NB4 (cell line): ENCODE results near the gene SPACA7.

ENCODE experiments used
- DNase-seq: peaks from one replicate; pipeline ENCODE4 v3.0.0; 2010; ENCODE audit warnings: low read depth
- H3K4me3 ChIP-seq: one replicate; pipeline ENCODE4 v1.5.1; 2011; ENCODE audit warnings: mild to moderate bottlenecking, low read depth, low read length, moderate library complexity
- MYC ChIP-seq: IDR thresholded peaks from 2 replicates; pipeline ENCODE4 v1.6.1; 2011; ENCODE audit warnings: low read depth, low read length
- POLR2A ChIP-seq: IDR thresholded peaks from 2 replicates; pipeline ENCODE4 v1.6.1; 2011; ENCODE audit warnings: mild to moderate bottlenecking; ENCODE audit not compliant: insufficient read length; ENCODE audit errors: extremely low read depth
- TF ChIP-seq, protein P1 (sequence below): IDR thresholded peaks from 2 replicates; pipeline ENCODE4 v1.6.1; 2011; ENCODE audit warnings: low read depth, low read length
- TF ChIP-seq, protein P2 (sequence below): IDR thresholded peaks from one replicate; pipeline ENCODE4 v1.5.1; 2012; ENCODE audit warnings: low read depth, low read length

Gene SPACA7

DNA sequence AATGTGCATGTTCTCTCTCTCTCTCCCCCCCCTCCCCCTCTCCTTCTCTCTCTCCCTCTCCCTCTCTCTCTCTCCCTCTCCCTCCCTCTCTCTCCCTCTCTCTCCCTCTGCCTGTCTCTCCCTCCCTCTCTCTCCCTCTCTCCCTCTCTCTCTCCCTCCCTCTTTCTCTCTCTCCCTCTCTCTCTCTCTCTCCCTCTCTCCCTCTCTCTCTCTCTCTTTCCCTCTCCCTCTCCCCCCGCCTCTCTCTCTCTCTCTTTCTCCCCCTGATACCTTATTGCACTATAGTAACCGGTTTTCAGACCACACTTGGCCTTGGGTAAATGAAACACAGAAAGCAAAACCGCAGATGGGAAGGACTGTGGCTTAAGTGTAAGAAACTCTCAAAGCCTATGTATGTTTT is 34.7 kb upstream of the SPACA7 start:
- H3K4me3 ChIP-seq: no peak overlapping the region
- DNase-seq: no peak
- TF ChIP-seq, protein P1, sequence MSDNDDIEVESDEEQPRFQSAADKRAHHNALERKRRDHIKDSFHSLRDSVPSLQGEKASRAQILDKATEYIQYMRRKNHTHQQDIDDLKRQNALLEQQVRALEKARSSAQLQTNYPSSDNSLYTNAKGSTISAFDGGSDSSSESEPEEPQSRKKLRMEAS: no peak
- TF ChIP-seq MYC (no peak), POLR2A (no peak)
- TF ChIP-seq, protein P2, sequence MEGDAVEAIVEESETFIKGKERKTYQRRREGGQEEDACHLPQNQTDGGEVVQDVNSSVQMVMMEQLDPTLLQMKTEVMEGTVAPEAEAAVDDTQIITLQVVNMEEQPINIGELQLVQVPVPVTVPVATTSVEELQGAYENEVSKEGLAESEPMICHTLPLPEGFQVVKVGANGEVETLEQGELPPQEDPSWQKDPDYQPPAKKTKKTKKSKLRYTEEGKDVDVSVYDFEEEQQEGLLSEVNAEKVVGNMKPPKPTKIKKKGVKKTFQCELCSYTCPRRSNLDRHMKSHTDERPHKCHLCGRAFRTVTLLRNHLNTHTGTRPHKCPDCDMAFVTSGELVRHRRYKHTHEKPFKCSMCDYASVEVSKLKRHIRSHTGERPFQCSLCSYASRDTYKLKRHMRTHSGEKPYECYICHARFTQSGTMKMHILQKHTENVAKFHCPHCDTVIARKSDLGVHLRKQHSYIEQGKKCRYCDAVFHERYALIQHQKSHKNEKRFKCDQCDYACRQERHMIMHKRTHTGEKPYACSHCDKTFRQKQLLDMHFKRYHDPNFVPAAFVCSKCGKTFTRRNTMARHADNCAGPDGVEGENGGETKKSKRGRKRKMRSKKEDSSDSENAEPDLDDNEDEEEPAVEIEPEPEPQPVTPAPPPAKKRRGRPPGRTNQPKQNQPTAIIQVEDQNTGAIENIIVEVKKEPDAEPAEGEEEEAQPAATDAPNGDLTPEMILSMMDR: no peak

DNA sequence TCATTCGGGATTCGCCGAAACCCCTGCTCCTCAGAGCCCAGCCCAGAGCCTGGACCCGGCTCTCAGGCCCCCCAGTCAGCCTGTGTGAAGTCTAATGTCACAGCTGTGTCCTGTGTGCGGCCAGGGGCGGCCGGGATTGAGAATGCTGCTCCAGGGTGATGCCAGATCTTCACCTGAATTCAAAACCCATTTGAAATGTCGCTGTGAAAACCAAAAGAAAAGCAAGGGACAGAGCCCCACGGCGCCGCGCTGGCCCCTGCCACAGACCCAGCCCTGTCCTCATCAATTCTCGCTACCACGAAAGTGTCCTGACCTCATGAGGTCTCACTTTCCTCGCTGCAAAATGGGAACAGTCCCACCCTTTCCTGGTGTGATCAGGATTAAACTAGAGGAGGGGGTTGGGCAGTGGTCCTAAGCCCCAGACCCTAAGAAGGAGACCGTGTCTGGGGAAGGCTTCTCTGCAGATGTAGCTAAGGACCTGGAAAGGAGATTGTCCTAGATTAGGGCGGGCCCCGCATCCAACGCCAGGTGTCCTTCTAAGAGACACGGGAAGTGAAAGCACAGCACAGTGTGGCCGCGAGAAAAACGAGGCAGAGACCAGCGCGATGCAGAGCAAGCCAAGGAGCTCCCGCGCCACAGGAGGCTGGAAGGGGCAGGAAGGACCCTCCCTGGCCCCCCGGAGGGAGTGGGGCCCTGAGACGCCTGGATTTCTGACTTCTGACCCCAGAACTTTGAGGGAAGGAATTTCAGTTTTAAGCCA is 34.0 kb upstream of the SPACA7 start:
- H3K4me3 ChIP-seq: no peak overlapping the region
- no peak for TF ChIP-seq POLR2A
- TF ChIP-seq MYC: no peak
- TF ChIP-seq, protein P1: no peak
- TF ChIP-seq, protein P2: no peak
- no peak for DNase-seq

DNA sequence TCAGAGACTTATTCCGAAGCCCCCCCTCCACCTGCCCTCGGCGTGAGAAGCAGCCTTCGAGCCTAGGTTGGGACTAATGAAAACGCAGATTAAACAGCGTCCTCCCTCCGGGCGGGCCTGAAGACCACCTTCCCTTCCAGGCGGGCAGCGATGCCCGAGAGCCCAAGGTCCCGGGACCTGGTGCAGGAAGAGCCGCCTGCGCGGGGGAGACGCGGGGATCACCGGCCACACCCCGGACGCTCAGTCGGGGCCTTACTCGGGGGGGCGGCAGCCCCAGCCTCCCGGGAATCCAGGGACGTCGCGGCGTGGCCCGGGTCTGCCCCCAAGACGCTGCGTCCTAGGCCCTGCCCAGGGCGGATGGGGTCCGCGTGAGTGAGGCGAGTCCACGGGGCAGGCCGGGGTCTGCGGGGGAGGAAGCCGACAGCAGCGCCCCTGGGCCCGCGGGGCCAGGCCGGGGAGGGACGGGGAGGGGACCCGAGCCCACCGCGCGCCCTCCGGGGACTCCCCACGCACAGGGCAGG is 33.3 kb upstream of the SPACA7 start:
- H3K4me3 ChIP-seq: no peak overlapping the region

DNA sequence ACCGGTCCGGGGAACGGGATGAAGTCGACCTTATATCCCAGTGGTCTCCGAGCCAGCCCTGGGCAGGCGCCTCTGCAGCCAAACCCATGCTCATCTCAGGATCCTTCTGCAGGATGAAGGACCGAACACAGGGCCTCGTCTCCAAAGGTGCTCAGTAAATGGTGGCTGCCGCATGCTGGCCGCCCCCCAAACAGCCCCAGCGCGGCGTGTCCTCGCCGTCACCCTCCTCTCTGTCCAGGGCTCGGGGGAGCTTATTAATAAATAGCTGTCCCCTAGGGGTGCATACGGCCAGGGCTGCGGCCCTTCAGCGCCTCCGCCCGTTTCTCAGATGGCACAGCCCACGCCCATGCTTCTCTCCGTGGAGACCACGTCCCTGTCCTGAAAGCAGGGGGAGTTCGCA is 32.6 kb upstream of the SPACA7 start:
- H3K4me3 ChIP-seq: no peak overlapping the region
- TF ChIP-seq, protein P2: no peak
- TF ChIP-seq, protein P1: no peak
- no peak for TF ChIP-seq POLR2A
- no peak for TF ChIP-seq MYC
- no peak for DNase-seq

More for the DNA sequence above, 33.3 kb upstream of the SPACA7 start:
- TF ChIP-seq, protein P1: no peak
- TF ChIP-seq, protein P2: no peak
- no peak for DNase-seq

DNA sequence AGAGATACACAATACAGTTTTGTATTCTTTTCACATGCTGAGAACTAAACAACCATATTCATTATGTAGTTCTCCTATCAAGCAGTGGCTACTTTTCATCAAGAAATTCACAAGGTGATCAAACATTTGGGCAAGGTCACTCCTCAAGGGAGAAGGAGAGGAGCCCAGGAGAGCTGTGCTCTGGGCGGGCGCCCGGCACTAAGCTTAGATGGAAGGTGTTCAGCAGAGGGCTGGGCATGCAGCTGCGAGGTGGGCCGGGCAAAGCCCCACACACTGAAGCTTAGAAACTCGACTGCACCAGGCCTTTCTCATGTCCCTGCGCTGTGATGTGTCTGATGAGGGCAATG is 30.4 kb upstream of the SPACA7 start:
- DNase-seq: no peak
- TF ChIP-seq, protein P1: no peak
- TF ChIP-seq POLR2A: no peak
- TF ChIP-seq MYC: no peak
- TF ChIP-seq, protein P2: no peak
- H3K4me3 ChIP-seq: no peak overlapping the region
